AG08396 (cell line): Measurements from ENCODE around the gene PTCH2.
"Not testable (repeated sequence)": the region's sequence is repeated elsewhere in the genome, so short reads cannot be mapped to it uniquely, and the experiment has no call there.

Experiments used
- DNase-seq: peaks from one replicate; pipeline ENCODE4 v3.0.0; 2012; ENCODE audit warnings: low spot score, mixed read lengths

The PTCH2 gene

DNA sequence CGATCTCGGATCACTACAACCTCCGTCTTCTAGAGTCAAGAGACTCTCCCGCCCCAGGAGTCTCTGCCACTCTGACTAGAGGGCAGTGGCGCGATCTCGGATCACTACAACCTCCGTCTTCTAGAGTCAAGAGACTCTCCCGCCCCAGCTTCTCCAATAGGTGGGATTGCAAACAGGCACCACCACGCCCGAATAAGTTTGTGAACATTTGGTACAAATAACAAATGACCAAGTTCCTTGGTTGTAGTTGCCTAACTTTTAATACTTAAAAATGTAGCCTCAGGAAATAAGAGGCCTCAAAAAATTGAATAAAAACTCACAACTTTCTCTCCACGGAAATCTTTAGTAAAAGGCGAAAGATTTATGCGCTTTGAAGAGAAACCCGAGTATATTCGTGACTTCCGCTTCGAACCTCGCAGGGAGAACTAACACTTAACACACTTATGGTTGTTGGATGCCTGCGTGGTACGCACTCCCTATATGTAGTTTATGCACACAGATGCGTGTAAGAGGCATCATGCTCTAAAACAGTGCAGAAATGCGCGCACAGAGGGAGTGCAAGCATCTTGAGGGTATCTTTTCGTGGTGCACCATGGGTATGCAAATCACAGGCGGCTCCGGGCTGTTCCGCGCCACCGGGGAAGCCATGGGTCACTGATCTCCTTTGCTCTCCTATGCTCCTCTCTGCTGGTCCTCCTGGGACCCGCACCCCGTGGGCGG is 23.3 kb downstream of the PTCH2 start:
- DNase-seq = peak; percentile 89

DNA sequence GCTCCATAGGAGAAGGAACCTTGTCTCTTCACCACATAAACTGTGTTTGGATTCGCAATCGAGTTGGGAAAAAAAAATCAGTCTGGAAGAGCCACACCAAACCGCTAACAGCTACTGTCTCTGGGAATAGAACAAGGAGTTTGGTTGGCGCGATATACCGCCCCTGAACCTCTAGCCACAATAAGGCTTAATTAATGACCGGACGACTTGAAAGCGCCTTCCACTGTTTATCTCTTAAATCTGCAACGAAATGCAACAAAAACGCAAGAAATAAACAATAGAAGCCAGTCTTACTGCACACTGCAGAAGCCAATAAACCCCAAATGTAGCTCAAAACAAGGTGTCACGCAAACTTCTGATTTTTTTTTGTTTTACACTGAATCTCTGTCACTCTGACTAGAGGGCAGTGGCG is 23.9 kb downstream of the PTCH2 start:
- peak; percentile 59 for DNase-seq

- no peak for DNase-seq
Measured at GRCh38 chr1:44817771-44818495, 25.1 kb downstream of the PTCH2 start.

- no peak for DNase-seq
Measured at GRCh38 chr1:44817307-44817706, 25.7 kb downstream of the PTCH2 start.

DNA sequence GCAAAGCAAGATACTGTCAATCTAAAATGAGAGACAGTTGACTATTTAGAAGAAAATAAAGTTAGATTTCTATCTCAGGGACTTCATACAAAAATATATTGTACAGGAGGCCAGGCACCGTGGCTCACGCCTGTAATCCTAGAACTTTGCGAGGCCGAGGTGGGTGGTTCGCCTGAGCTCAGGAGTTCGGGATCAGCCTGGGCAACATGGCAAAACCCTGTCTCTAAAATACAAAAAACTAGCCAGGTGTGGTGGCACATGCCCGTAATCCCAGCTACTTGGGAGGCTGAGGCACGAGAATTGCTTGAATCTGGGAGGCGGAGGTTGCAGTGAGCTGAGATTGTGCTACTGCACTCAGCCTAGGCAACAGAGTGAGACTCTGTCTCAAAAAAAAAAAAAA is 27.1 kb downstream of the PTCH2 start:
- DNase-seq = not testable (repeated sequence)

DNA sequence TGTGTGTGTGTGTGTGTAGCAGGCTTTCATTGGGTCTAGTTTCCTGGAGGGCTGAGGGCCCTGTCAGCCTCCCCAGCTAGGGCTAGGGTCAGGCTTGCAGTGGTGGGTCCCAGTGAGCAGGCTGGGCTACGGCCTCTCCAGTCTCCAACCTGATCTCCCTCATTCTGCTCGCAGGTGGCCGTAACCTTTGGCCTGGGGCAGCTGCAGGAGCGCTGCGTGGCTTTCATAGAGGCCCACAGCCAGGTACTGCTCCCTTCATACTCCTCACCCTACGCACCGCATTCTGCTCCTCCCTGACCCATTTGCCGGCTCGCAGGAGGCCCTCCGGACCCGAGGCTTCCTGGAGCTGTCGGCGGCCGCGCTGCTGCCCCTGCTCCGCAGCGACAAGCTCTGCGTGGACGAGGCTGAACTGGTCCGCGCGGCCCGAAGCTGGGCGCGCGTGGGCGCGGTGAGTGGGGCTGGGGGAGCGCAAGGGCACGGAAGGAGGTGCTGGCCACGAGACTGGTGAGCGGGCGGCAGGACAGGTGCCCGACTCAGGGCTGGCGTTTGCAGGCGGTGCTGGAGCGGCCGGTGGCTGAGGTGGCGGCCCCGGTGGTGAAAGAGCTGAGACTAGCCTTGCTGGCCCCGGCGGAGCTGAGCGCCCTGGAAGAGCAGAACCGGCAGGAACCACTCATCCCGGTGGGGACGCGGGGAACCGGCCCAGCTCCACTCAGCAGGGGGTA is 30.1 kb downstream of the PTCH2 start:
- no peak for DNase-seq

- no peak for DNase-seq
Measured at GRCh38 chr1:44811234-44811633, 31.8 kb downstream of the PTCH2 start.

DNA sequence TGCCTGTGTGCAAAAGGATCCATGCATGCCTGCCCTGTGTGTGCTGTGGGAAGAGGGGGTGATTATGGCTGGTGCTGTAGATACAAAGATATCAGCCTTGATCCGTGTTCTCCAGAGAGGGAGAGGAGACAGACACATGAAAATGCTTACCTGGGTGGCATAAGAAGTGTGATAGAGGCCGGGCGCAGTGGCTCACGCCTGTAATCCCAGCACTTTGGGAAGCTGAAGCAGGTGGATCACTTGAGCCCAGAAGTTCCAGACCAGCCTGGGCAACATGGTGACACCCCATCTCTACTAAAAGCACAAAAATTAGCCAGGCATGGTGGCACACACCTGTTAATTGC is 32.3 kb downstream of the PTCH2 start:
- not testable (repeated sequence) for DNase-seq

DNA sequence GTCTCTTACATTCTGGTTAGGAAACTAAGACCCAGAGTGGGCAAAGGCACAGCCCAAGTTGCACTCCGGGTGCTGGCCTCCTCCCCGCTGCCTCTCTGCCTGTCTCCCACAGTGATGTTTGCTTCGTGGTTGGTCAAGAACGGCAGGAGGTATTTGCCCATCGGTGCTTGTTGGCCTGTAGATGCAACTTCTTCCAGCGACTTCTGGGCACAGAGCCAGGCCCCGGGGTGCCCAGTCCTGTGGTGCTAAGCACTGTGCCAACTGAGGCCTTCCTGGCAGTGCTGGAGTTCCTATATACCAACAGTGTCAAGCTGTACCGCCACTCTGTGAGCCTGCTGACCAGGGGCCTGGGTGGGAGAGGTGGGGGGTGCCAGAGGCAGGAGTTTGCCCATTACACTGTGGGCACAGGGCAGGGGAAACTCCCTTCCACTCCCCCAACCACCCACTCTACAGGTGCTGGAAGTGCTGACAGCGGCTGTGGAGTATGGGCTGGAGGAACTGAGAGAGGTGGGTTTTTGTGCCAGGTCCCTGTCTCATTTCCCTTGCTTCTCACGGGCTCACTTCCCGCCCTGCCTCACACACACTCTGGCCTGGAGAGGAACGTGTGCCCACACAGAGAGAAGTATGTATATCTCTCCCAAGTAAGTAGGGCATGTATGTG is 32.8 kb downstream of the PTCH2 start:
- no peak for DNase-seq

- peak; percentile 55 for DNase-seq
Measured at GRCh38 chr1:44808938-44809917, 33.8 kb downstream of the PTCH2 start.

DNA sequence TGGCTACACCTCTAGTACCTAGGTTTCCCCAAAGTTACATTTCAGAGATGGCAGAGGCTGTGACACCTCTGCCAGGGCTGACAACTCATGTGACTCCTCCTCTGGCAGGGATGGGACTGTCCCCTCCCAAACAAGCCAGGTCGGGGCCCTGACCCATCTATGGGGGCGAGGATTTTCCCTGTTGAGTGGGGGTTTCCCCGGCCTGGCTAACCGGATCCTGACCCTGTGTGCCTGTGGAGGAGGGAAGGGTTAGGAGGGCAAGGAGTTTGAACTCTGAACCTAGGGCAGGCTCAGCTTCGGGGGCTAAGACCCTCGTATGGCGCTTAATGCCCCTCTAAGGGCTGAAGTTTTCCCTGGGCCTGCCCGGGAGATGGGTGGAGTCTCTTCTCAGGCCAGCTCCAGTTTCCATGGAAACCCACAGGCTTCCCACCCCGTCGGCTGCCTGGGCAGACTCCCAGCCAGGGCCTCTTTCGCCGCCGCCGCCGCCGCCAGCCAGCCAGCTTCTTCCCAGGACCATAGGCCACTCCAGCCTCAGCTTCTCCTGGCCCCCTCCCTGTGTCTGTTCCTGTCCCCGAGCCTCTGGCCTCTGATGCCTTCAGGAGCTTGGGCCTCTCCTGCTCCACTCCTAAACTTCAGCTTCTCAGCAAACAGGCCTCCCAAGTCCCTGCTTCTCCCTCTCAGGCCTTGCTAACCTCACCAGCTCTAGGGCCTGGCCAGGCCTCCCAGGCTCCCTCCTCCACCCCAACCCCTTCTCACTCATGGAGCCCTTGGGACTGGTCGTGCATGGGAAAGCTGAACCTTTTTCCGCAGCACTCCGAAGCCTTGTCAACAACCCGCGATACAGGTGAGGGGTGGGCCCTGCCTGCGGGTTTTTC is 34.8 kb downstream of the PTCH2 start, which contains the start of gene BTBD19:
TSS of gene BTBD19 (plus strand) at position 461 of the 875 bp plus-strand sequence. CDS start at position 759, 298 bp downstream.
- DNase-seq = peak; percentile 90

DNA sequence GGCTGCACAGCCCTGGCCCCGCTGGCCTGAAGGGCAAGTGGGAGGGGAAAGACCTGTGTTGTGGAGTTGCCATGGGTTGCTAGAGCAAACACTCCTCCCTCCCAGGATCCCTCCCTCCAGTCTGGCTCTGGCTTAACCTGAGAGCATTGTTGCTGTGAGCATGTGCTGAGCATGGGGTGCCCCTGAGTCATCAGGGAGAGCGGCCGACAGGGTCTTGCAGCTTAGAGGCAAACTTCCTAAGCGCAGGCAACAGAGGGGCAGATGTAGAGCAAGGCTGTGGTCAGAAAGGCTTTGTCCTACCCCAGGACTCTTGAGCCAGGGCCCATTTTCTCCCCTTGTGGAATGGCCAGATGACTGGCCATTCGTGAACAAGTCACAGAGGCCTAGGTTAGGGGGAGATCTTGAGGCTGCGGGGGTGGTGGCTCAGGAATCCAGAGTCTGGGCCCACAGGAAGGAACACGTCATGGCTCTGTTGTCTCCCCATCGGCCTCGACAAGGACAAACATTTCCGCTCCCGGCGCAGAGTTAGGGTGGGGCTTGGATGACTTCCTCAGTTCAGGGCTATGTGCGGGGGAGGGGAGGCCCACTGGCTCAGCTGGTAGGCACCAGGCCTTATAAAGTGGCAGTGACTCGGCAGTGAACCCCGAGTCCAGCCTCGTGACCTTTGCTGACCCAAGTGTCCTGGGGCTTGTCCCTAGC is 35.5 kb downstream of the PTCH2 start:
- DNase-seq = peak; percentile 95

DNA sequence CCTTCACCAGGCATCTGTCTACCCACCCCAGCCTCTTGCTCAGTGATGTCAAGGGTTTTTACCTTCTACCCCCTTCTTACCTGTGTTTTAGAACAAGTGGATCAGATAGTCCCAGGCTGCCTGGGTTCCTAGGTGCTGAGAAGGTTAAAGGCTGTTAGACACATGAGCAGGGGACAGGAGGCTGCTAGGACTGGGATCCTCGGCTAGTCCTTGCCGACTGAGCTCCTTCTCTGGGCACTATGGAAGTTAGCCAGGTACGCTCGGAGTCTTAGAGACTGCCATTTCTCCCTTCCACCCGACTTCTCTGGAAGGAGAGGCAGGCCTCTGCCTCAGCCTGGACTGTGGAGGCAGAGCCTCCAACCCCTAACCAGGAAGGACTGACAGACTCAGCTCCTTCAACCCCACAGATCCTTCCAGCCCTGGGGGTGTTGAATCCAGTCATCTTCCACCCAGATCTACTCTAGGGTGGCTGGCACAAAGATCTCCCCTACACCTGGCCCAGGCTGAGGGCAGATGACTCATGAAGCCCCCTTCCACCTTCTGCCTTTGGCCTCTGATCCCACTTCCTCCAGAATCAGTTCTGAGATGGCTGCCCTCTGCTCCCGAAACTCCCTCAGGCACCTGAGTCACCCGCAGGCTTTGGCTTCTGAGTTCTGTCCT is 36.2 kb downstream of the PTCH2 start, which contains the start of gene DYNLT4:
TSS of gene DYNLT4 (minus strand) at position 648 of the 660 bp plus-strand sequence. CDS start 683 bp downstream, outside the sequence.
- no peak for DNase-seq

GRCh38 chr1:44806025-44806703 is 36.9 kb downstream of the PTCH2 start:
- no peak for DNase-seq

DNA sequence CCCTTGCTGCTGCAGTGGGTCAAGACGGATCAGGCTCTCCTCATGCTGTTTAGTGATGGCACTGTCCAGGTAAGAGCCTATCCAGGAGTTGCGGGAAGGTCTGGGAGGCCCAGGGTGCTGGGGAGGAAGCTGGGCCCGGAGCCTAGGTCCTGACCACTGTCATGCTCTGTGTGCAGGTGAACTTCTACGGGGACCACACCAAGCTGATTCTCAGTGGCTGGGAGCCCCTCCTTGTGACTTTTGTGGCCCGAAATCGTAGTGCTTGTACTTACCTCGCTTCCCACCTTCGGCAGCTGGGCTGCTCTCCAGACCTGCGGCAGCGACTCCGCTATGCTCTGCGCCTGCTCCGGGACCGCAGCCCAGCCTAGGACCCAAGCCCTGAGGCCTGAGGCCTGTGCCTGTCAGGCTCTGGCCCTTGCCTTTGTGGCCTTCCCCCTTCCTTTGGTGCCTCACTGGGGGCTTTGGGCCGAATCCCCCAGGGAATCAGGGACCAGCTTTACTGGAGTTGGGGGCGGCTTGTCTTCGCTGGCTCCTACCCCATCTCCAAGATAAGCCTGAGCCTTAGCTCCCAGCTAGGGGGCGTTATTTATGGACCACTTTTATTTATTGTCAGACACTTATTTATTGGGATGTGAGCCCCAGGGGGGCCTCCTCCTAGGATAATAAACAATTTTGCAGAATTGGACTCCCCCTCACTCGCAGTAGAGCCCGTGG is 37.6 kb downstream of the PTCH2 start:
- DNase-seq = no peak

GRCh38 chr1:44803312-44804095 is 39.5 kb downstream of the PTCH2 start:
- DNase-seq = no peak

GRCh38 chr1:44803062-44803311 is 40.1 kb downstream of the PTCH2 start:
- DNase-seq = no peak
